ENCODE data around the gene DNAH5.

GRCh38 chr5:13821366-13821765 is 123.1 kb downstream of the DNAH5 start:
- TF ChIP-seq CTCF (IDR thresholded peaks at IDR 0.05) (no peak), EZH2 (IDR thresholded peaks at IDR 0.05; ENCODE audit: borderline replicate concordance, insufficient read depth, low read depth, low read length, poor library complexity, severe bottlenecking) (no peak)
